ENCODE data around the gene GRB7. TPM values are rescaled to one million over a fixed set of nuclear protein-coding genes. Genes with fewer than 3 reads are reported as not detected.

The GRB7 gene
- total and polyA plus RNA-seq, 2 donors (not counting 3 experiments of a cell fraction or from before 2014, with no cell fraction given), result 0.04 TPM; not detected in 1

GRCh38 chr17:39765175-39765574, 27.4 kb downstream of the GRB7 start:
- FAIRE-seq, result no peak
- POLR2A ChIA-PET, result no interaction called here
- dilution Hi-C loops (cut with MboI; ENCODE audit: extremely low pct_ligation_motif_present, low sequenced_read_pairs), result no loop called here

GRCh38 chr17:39765766-39766165, 28.0 kb downstream of the GRB7 start:
- H3K36me3 ChIP-seq (ENCODE audit: control insufficient read depth in 2 of 2, extremely low read depth in 1 of 2, insufficient read depth in 2 of 2, low read length in 2 of 2), result no peaks in the 10 kb centered on the region
- no peaks in the 10 kb centered on the region for H3K9me1 ChIP-seq (replicated peaks; ENCODE audit: control insufficient read depth, extremely low read depth, insufficient read depth, low read length)
- no peaks in the 10 kb centered on the region for H3K79me2 ChIP-seq (ENCODE audit: control insufficient read depth, insufficient read depth, low read length)
- ChIA-PET CTCF (no interaction called here), POLR2A (no interaction called here)
- H3K4me1 ChIP-seq (ENCODE audit: control insufficient read depth, extremely low read depth, insufficient read depth, low read length), result no peaks in the 10 kb centered on the region
- no peak overlapping the region for H2AFZ ChIP-seq (ENCODE audit: low read depth, low read length)
- no peak overlapping the region for H3K9ac ChIP-seq (replicated peaks; ENCODE audit: extremely low read depth, insufficient read depth, low read length)
- no peak overlapping the region for H3K4me2 ChIP-seq (ENCODE audit: insufficient read depth, low read length)
- H3K9me3 ChIP-seq (replicated peaks; ENCODE audit: control insufficient read depth, insufficient read depth, low read length), result no peaks in the 10 kb centered on the region
- intact Hi-C loops (cut with micrococcal nuclease) (no loop called here), dilution Hi-C loops (cut with MboI; ENCODE audit: extremely low pct_ligation_motif_present, low sequenced_read_pairs) (no loop called here)
- H4K20me1 ChIP-seq (replicated peaks; ENCODE audit: control insufficient read depth, extremely low read depth, insufficient read depth, low read length), result no peaks in the 10 kb centered on the region
- BruUV-seq (replicated peaks), result no TSS peak
- DNase-seq (ENCODE audit: low read depth, low spot score) (no peak), FAIRE-seq (no peak)
- H3K4me3 ChIP-seq (replicated peaks in 1 of 3; ENCODE audit: insufficient read depth in 1 of 3, low read depth in 1 of 3, low read length in 3 of 3), result no peak overlapping the region
- TF ChIP-seq EZH2 (IDR thresholded peaks at IDR 0.05; ENCODE audit: borderline replicate concordance, low read depth, low read length, severe bottlenecking), result no peak
- TF ChIP-seq GATA2 (IDR thresholded peaks at IDR 0.05; ENCODE audit: insufficient read depth, insufficient read length, low read depth, low read length), result no peak
- H3K27ac ChIP-seq (ENCODE audit: insufficient read depth, low read depth, low read length), result no peak overlapping the region
- H3K27me3 ChIP-seq (ENCODE audit: control insufficient read depth in 2 of 2, insufficient read depth in 2 of 2, low read length in 2 of 2), result peaks cover 34 to 37% of the 10 kb centered on the region in 2 experiments

More at GRCh38 chr17:39765175-39765574, 27.4 kb downstream of the GRB7 start:
- H4K20me1 ChIP-seq (replicated peaks; ENCODE audit: control insufficient read depth, extremely low read depth, insufficient read depth, low read length), result no peaks in the 10 kb centered on the region
- intact Hi-C loops (cut with micrococcal nuclease), result no loop called here
- no peaks in the 10 kb centered on the region for H3K36me3 ChIP-seq (ENCODE audit: control insufficient read depth in 2 of 2, extremely low read depth in 1 of 2, insufficient read depth in 2 of 2, low read length in 2 of 2)
- no peaks in the 10 kb centered on the region for H3K9me3 ChIP-seq (replicated peaks; ENCODE audit: control insufficient read depth, insufficient read depth, low read length)
- no peaks in the 10 kb centered on the region for H3K79me2 ChIP-seq (ENCODE audit: control insufficient read depth, insufficient read depth, low read length)
- H3K9ac ChIP-seq (replicated peaks; ENCODE audit: extremely low read depth, insufficient read depth, low read length), result no peak overlapping the region
- peaks cover 34 to 35% of the 10 kb centered on the region in 2 experiments for H3K27me3 ChIP-seq (ENCODE audit: control insufficient read depth in 2 of 2, insufficient read depth in 2 of 2, low read length in 2 of 2)
- H3K27ac ChIP-seq (ENCODE audit: insufficient read depth, low read depth, low read length), result no peak overlapping the region
- H3K9me1 ChIP-seq (replicated peaks; ENCODE audit: control insufficient read depth, extremely low read depth, insufficient read depth, low read length), result no peaks in the 10 kb centered on the region
- no peak overlapping the region for H3K4me3 ChIP-seq (replicated peaks in 1 of 3; ENCODE audit: insufficient read depth in 1 of 3, low read depth in 1 of 3, low read length in 3 of 3)
- no peaks in the 10 kb centered on the region for H3K4me1 ChIP-seq (ENCODE audit: control insufficient read depth, extremely low read depth, insufficient read depth, low read length)
- CTCF ChIA-PET, result no interaction called here
- TF ChIP-seq MYC (IDR thresholded peaks at IDR 0.05; ENCODE audit: low read depth, low read length) (no peak), MAX (IDR thresholded peaks at IDR 0.05; ENCODE audit: insufficient read depth, insufficient read length) (no peak)
- no peak for DNase-seq (ENCODE audit: low read depth, low spot score)
- no peak overlapping the region for H2AFZ ChIP-seq (ENCODE audit: low read depth, low read length)
- no peak overlapping the region for H3K4me2 ChIP-seq (ENCODE audit: insufficient read depth, low read length)
- no TSS peak for BruUV-seq (replicated peaks)

Measured in endothelial cell of umbilical vein (primary cell).